ENCODE measurements around the gene NPHP4. TPM values are rescaled to one million over a fixed set of nuclear protein-coding genes. Genes with fewer than 3 reads are reported as not detected.

The NPHP4 gene
- total and polyA plus RNA-seq, 4 donors, result 1.7 to 5.6 (median 3.5) TPM

GRCh38 chr1:5833911-5834310 lies 158.3 kb downstream of the NPHP4 start:
- no peak for DNase-seq (ENCODE audit: low spot score)
- Histone ChIP-seq H3K27ac (ENCODE audit: low read depth in 1 of 2, low read length in 2 of 2) (no peak overlapping the region), H3K4me1 (ENCODE audit: control insufficient read depth in 4 of 4, insufficient read depth in 4 of 4, low read length in 3 of 4) (no peaks in the 10 kb centered on the region), H3K9ac (ENCODE audit: low read depth in 1 of 2, low read length in 2 of 2) (no peak overlapping the region), H3K36me3 (ENCODE audit: control insufficient read depth in 4 of 4, insufficient read depth in 3 of 4, low read depth in 1 of 4, low read length in 3 of 4) (no peaks in the 10 kb centered on the region), H3K27me3 (ENCODE audit: control insufficient read depth in 4 of 4, insufficient read depth in 4 of 4, low read length in 3 of 4) (peaks cover 0 to 3% (median 0%) of the 10 kb centered on the region in 4 donors), H3K4me3 (ENCODE audit: low read depth in 1 of 3, low read length in 3 of 3) (no peak overlapping the region), H3K9me3 (ENCODE audit: control insufficient read depth in 4 of 4, low read length in 3 of 4) (peaks cover 0 to 2% (median 0%) of the 10 kb centered on the region in 4 donors)
- WGBS, result 80% methylated on average over 14 of the region's 14 CpGs
- no peak for TF ChIP-seq RAD21 (IDR thresholded peaks at IDR 0.05)
- no peak for TF ChIP-seq EGR1 (IDR thresholded peaks at IDR 0.05; ENCODE audit: low read depth in 2 of 2)
- no peak for TF ChIP-seq HNF4A (conservative IDR thresholded peaks at IDR 0.05)
- no peak for TF ChIP-seq YY1 (IDR thresholded peaks at IDR 0.05)
- no peak for TF ChIP-seq TAF1 (conservative IDR thresholded peaks at IDR 0.05)
- no peak for TF ChIP-seq JUND (IDR thresholded peaks at IDR 0.05)
- no peak for TF ChIP-seq ATF3 (IDR thresholded peaks at IDR 0.05)

- Histone ChIP-seq H3K27ac (ENCODE audit: low read depth in 1 of 2, low read length in 2 of 2) (no peak overlapping the region), H3K4me1 (ENCODE audit: control insufficient read depth in 4 of 4, insufficient read depth in 4 of 4, low read length in 3 of 4) (no peaks in the 10 kb centered on the region), H3K9me3 (ENCODE audit: control insufficient read depth in 4 of 4, low read length in 3 of 4) (peaks cover 0 to 2% (median 0%) of the 10 kb centered on the region in 4 donors), H3K27me3 (ENCODE audit: control insufficient read depth in 4 of 4, insufficient read depth in 4 of 4, low read length in 3 of 4) (no peaks in the 10 kb centered on the region), H3K9ac (ENCODE audit: low read depth in 1 of 2, low read length in 2 of 2) (no peak overlapping the region), H3K4me3 (ENCODE audit: low read depth in 1 of 3, low read length in 3 of 3) (no peak overlapping the region), H3K36me3 (ENCODE audit: control insufficient read depth in 4 of 4, insufficient read depth in 3 of 4, low read depth in 1 of 4, low read length in 3 of 4) (no peaks in the 10 kb centered on the region)
- TF ChIP-seq ZBTB33 (IDR thresholded peaks at IDR 0.05) (no peak), FOXA2 (IDR thresholded peaks at IDR 0.05) (no peak), ATF3 (IDR thresholded peaks at IDR 0.05) (no peak), MAX (IDR thresholded peaks at IDR 0.05) (no peak), YY1 (IDR thresholded peaks at IDR 0.05) (no peak), RXRA (IDR thresholded peaks at IDR 0.05) (no peak), JUND (IDR thresholded peaks at IDR 0.05) (no peak), NR2F2 (IDR thresholded peaks at IDR 0.05) (no peak), TAF1 (conservative IDR thresholded peaks at IDR 0.05) (no peak), SP1 (IDR thresholded peaks at IDR 0.05) (no peak), FOXA1 (IDR thresholded peaks at IDR 0.05) (no peak), HNF4A (conservative IDR thresholded peaks at IDR 0.05) (no peak), REST (IDR thresholded peaks at IDR 0.05) (no peak), HNF4G (IDR thresholded peaks at IDR 0.05) (no peak), EGR1 (IDR thresholded peaks at IDR 0.05; ENCODE audit: low read depth in 2 of 2) (no peak), RAD21 (IDR thresholded peaks at IDR 0.05) (no peak), GABPA (IDR thresholded peaks at IDR 0.05 in 1 of 2, conservative IDR thresholded peaks at IDR 0.05 in 1 of 2) (no peak), CTCF (IDR thresholded peaks at IDR 0.05; ENCODE audit: low read depth, low read length, missing input control) (no peak)
- 80% methylated on average over 40 of the region's 40 CpGs for WGBS
- no peak for DNase-seq (ENCODE audit: low spot score)
Observed at GRCh38 chr1:5832916-5833895, 159.0 kb downstream of the NPHP4 start.

Data from liver (tissue), 9 donors.